PFSK-1 (cell line): Measurements from ENCODE around the gene ANOS1.

ENCODE experiments used
- FOXP2 ChIP-seq: optimal IDR thresholded peaks from 2 replicates; pipeline ENCODE3; 2011; ENCODE audit warnings: borderline replicate concordance, control low read depth, inconsistent platforms; ENCODE audit not compliant: insufficient read depth; ENCODE audit errors: extremely low read length, extremely low read depth
- POLR2AphosphoS5 ChIP-seq: IDR thresholded peaks from 2 replicates; pipeline ENCODE4 v1.6.1; 2012; ENCODE audit warnings: low read depth, mild to moderate bottlenecking, control low read depth, low read length, moderate library complexity
- SIN3A ChIP-seq: IDR thresholded peaks from 2 replicates; pipeline ENCODE4 v1.6.1; 2012; ENCODE audit warnings: mild to moderate bottlenecking, low read length, moderate library complexity, borderline replicate concordance; ENCODE audit not compliant: insufficient read depth
- TAF1 ChIP-seq: IDR thresholded peaks from 2 replicates; pipeline ENCODE4 v1.6.1; 2012; ENCODE audit warnings: low read length, control low read depth, borderline replicate concordance; ENCODE audit not compliant: insufficient read depth
- TF ChIP-seq, protein P1 (sequence below), 2 experiments: IDR thresholded peaks; 2 replicates each; pipeline versions ENCODE4 v1.6.1 to v1.8.0; 2011 to 2012; ENCODE audit warnings: low read depth in 2 of 2, low read length in 2 of 2, control low read depth in 1 of 2, inconsistent platforms in 1 of 2, mild to moderate bottlenecking in 1 of 2, moderate library complexity in 1 of 2; ENCODE audit not compliant: insufficient read depth in 1 of 2

ANOS1 gene

GRCh38 chrX:8520178-8520577, 211.8 kb downstream of the ANOS1 start:
- TF ChIP-seq, protein P1, sequence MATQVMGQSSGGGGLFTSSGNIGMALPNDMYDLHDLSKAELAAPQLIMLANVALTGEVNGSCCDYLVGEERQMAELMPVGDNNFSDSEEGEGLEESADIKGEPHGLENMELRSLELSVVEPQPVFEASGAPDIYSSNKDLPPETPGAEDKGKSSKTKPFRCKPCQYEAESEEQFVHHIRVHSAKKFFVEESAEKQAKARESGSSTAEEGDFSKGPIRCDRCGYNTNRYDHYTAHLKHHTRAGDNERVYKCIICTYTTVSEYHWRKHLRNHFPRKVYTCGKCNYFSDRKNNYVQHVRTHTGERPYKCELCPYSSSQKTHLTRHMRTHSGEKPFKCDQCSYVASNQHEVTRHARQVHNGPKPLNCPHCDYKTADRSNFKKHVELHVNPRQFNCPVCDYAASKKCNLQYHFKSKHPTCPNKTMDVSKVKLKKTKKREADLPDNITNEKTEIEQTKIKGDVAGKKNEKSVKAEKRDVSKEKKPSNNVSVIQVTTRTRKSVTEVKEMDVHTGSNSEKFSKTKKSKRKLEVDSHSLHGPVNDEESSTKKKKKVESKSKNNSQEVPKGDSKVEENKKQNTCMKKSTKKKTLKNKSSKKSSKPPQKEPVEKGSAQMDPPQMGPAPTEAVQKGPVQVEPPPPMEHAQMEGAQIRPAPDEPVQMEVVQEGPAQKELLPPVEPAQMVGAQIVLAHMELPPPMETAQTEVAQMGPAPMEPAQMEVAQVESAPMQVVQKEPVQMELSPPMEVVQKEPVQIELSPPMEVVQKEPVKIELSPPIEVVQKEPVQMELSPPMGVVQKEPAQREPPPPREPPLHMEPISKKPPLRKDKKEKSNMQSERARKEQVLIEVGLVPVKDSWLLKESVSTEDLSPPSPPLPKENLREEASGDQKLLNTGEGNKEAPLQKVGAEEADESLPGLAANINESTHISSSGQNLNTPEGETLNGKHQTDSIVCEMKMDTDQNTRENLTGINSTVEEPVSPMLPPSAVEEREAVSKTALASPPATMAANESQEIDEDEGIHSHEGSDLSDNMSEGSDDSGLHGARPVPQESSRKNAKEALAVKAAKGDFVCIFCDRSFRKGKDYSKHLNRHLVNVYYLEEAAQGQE (IDR thresholded peaks at IDR 0.05; ENCODE audit: insufficient read depth in 1 of 2, low read depth in 2 of 2, low read length in 2 of 2): no peak
- TF ChIP-seq TAF1 (no peak), SIN3A (no peak), FOXP2 (no peak), POLR2AphosphoS5 (no peak)

DNA sequence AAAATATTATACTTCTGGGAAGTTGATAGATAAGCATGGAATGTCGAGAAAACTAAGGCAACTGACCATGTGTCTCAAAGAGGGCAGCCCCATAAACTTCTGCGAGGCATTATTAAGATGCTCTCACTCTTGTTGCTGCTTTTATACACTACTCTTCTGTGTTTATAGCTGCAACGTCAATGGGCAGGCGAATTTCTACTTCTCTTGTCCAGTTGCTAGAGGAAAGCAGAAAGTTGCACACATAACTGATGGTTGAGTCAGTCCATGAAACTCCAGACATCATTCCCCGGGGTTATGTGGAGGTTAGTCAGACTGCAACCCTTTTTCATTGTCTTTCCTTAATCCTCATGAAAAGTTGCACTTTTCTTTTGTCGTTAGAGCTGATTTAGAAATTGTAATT, 227.5 kb downstream of the ANOS1 start:
- no peak for TF ChIP-seq SIN3A
- no peak for TF ChIP-seq FOXP2
- TF ChIP-seq TAF1: no peak
- TF ChIP-seq, protein P1 (IDR thresholded peaks at IDR 0.05; ENCODE audit: insufficient read depth in 1 of 2, low read depth in 2 of 2, low read length in 2 of 2): no peak
- TF ChIP-seq POLR2AphosphoS5: no peak

GRCh38 chrX:8500203-8500602, 231.7 kb downstream of the ANOS1 start:
- TF ChIP-seq POLR2AphosphoS5 (no peak), TAF1 (no peak), SIN3A (no peak), FOXP2 (no peak)
- TF ChIP-seq, protein P1 (IDR thresholded peaks at IDR 0.05; ENCODE audit: insufficient read depth in 1 of 2, low read depth in 2 of 2, low read length in 2 of 2): no peak

GRCh38 chrX:8484360-8484949, 247.5 kb downstream of the ANOS1 start:
- TF ChIP-seq SIN3A (no peak), TAF1 (no peak), POLR2AphosphoS5 (no peak), FOXP2 (no peak)
- TF ChIP-seq, protein P1 (IDR thresholded peaks at IDR 0.05; ENCODE audit: insufficient read depth in 1 of 2, low read depth in 2 of 2, low read length in 2 of 2): no peak
